ENCODE data around the gene PSME4.
"Not testable (repeated sequence)": the region's sequence is repeated elsewhere in the genome, so short reads cannot be mapped to it uniquely, and the experiment has no call there.

Gene PSME4

DNA sequence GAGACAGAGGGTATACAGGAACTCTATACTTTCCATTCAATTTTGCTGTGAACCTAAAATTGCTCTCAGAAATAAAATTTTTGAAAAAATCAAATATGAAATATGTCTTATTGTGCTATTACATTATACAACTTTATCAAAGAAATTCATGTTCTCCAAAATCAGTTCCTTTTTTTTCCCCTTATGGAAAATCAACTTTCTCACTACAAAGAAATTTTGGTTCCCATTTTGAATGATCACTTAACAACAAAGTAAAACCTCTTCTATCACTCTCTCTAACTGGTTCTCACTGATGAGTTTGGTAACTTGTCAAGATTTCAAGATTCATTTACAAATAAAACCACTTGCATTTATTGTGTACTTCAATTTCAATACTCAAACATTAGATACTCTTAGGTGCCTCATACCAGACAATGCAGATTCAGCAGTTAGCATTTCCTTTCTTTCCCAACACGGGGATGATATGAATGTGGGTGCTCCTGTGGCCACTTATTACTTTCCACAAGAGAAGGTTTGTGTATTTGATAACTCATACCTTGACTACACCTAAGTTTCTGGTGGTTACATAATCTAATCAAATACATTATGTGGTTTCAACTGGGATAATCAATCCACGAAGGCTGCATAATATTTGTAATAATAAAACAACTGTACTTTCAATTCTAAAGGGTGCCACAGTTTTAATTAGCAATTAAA lies 6.4 kb downstream of the PSME4 start:
- H3K4me3 ChIP-seq (ENCODE audit: low read depth, low read length): no peak overlapping the region

DNA sequence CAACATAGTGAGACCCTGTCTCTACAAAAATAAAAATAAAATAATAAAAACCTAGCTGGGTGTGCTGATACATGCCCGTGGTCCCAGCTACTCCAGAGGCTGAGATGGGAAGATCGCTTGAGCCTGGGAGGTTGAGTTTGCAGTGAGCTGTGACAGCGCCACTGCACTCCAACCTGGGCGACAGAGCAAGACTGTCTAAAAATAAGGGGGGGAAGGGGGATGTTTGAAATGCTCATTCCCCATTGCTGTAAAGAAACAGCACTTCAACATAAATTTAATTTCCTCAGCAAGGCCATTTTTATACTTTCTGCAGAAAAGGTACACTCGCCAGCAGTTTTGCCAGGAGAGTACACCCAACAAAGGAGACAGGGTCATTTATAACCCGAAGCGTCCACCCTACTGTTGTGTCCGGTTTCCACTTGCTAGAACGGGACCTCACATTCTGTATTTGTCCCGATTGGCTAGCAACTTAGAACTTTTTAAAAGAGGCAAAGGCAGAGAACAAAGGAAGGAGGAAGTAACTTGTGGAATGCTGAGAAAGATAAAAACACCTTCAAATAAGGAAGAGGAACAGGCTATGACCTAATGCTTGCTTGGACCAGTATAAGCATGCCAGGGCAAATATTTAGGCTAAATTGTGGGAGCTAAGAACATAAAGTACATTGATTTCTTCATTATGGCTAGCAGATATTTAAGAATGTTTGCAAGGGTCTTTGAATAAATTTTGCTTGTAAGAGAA lies 9.1 kb downstream of the PSME4 start:
- not testable (repeated sequence) for H3K4me3 ChIP-seq (ENCODE audit: low read depth, low read length)

More for the DNA sequence above, 6.4 kb downstream of the PSME4 start:
- TF ChIP-seq, protein P1, sequence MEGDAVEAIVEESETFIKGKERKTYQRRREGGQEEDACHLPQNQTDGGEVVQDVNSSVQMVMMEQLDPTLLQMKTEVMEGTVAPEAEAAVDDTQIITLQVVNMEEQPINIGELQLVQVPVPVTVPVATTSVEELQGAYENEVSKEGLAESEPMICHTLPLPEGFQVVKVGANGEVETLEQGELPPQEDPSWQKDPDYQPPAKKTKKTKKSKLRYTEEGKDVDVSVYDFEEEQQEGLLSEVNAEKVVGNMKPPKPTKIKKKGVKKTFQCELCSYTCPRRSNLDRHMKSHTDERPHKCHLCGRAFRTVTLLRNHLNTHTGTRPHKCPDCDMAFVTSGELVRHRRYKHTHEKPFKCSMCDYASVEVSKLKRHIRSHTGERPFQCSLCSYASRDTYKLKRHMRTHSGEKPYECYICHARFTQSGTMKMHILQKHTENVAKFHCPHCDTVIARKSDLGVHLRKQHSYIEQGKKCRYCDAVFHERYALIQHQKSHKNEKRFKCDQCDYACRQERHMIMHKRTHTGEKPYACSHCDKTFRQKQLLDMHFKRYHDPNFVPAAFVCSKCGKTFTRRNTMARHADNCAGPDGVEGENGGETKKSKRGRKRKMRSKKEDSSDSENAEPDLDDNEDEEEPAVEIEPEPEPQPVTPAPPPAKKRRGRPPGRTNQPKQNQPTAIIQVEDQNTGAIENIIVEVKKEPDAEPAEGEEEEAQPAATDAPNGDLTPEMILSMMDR (IDR thresholded peaks at IDR 0.05; ENCODE audit: borderline replicate concordance, insufficient read depth, low read depth, low read length): no peak

DNA sequence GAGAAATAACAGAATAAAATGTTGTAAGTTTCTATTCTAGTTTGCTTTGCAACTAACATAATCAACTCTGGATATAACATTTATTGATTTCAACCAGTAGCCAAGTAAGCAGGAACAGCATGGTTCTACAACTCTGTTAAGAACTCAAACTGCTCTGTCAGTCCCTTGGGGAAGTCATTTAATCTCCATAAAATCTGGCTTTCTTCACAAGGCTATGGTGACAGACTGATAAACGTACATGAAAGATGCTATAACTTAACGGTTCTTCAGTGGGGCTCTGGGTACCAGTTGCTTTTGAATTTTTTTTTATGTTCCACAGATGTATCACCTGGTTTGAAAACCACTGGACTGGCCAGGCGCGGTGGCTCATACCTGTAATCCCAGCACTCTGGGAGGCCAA lies 10.3 kb downstream of the PSME4 start:
- TF ChIP-seq, protein P1 (IDR thresholded peaks at IDR 0.05; ENCODE audit: borderline replicate concordance, insufficient read depth, low read depth, low read length): no peak

DNA sequence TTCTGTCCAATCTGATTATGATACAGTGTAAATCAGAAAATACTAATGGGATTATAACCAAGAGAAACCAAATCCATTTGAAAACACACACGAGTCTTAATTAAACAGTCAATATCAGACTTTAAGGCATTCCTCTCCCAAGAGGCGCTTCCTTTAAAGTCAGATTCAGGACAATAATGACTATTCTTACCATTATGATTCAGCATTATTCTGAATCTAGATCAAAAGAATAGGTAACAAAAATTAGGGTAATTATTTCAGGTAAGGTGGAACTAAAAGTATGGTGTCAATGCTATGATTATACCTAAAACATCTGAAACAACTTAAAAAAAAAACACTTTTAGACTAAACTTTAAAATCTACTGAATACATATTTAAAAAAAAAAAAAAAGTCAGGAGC lies 12.3 kb downstream of the PSME4 start:
- TF ChIP-seq, protein P1 (IDR thresholded peaks at IDR 0.05; ENCODE audit: borderline replicate concordance, insufficient read depth, low read depth, low read length): no peak
- H3K4me3 ChIP-seq (ENCODE audit: low read depth, low read length): no peak overlapping the region

More for the DNA sequence above, 10.3 kb downstream of the PSME4 start:
- H3K4me3 ChIP-seq (ENCODE audit: low read depth, low read length): no peak overlapping the region

DNA sequence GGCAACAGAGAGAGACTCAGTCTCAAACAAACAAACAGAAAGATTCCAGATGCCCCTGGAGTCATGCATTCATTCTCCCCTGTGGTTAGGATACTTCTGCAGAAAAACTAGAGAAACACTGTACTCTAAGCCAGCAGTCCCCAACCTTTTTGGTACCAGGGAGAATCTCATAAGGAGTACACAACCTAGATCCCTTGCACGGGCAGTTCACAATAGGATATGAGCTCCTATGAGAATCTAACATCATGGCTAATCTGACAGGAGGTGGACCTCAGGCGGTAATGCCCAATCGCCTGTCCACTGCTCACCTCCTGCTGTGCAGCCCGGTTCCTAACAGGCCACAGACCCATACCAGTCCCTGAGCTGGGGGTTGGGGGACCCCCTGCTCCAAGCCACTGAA lies 18.3 kb downstream of the PSME4 start:
- TF ChIP-seq, protein P1 (IDR thresholded peaks at IDR 0.05; ENCODE audit: borderline replicate concordance, insufficient read depth, low read depth, low read length): no peak
- H3K4me3 ChIP-seq (ENCODE audit: low read depth, low read length): no peak overlapping the region

DNA sequence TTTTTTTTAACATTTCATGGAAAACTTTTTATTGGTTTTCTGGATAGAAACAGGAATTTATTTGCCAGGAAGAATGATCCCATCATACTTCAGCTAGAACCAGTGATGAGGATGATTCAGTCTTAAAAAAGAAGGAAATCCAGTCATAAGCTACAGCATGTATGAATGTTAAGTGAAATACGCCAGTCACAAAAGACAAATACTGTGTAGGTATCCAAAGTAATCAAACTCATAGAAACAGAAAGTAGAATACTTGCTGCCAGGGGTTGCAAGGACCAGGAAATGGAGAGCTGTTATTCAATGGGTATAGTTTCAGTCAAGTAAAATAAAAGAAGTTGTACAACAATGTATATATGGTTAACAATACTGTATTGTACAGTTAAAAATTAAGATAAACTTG lies 21.3 kb downstream of the PSME4 start:
- no peak overlapping the region for H3K4me3 ChIP-seq (ENCODE audit: low read depth, low read length)
- TF ChIP-seq, protein P1 (IDR thresholded peaks at IDR 0.05; ENCODE audit: borderline replicate concordance, insufficient read depth, low read depth, low read length): no peak

DNA sequence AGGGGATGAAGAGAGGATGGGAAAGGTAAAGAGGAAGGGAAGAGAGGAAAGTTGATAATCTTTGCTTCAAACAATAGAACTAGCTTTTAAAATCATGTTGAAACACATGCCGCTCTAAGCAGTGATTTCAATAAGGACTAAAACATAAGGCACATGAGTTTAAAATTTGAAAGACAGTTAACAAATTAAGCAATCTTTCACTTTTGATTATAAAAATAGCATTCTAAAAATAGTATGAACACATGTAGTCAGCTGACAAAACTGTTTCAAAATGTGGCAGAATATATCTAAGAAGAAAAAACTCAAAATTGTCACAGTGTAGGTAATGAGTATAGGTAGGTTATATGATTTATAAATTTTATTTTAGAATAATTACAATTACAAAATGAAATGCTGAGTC lies 25.3 kb downstream of the PSME4 start:
- no peak overlapping the region for H3K4me3 ChIP-seq (ENCODE audit: low read depth, low read length)
- TF ChIP-seq, protein P1 (IDR thresholded peaks at IDR 0.05; ENCODE audit: borderline replicate concordance, insufficient read depth, low read depth, low read length): no peak

All from GM12875 (cell line).